Heart right ventricle (tissue), 16 donors: ENCODE data around the gene FOXRED1. TPM values are rescaled to one million over a fixed set of nuclear protein-coding genes. Genes with fewer than 3 reads are reported as not detected.

ENCODE experiments used
- ATAC-seq, 8 donors: fragments of 200-7000 bp; cut with Tn5 transposase; one replicate each; pipeline ENCODE4 v1.9.1; 2020; ENCODE audit warnings: mild to moderate bottlenecking in 8 of 8, moderate library complexity in 8 of 8, moderate number of reproducible peaks in 1 of 8
- DNase-seq, 2 donors: peaks; one replicate each; pipeline ENCODE4 v3.0.0-alpha.2; 2020
- H3K27ac ChIP-seq, 10 donors: fragments of 200-600 bp; sonication (generic) in 2 of 10; one replicate each; pipeline versions ENCODE4 v1.5.0 to v1.8.0; 2020 to 2022; ENCODE audit warnings: mild to moderate bottlenecking in 3 of 10
- H3K27me3 ChIP-seq, 7 donors: fragments of 200-600 bp; one replicate each; pipeline ENCODE4 v1.8.0; 2021 to 2022; ENCODE audit warnings: mild to moderate bottlenecking in 2 of 7
- H3K36me3 ChIP-seq, 9 donors: fragments of 200-600 bp; sonication (generic) in 1 of 9; one replicate each; pipeline versions ENCODE4 v1.5.0 to v1.8.0; 2020 to 2022; ENCODE audit warnings: mild to moderate bottlenecking in 2 of 9
- H3K4me1 ChIP-seq, 9 donors: fragments of 200-600 bp; sonication (generic) in 1 of 9; one replicate each; pipeline versions ENCODE4 v1.5.0 to v1.8.0; 2020 to 2022; ENCODE audit warnings: mild to moderate bottlenecking in 4 of 9
- H3K4me3 ChIP-seq, 10 donors: fragments of 200-600 bp; sonication (generic) in 2 of 10; one replicate each; pipeline versions ENCODE4 v1.5.0 to v1.8.0; 2020 to 2022; ENCODE audit warnings: mild to moderate bottlenecking in 7 of 10, moderate library complexity in 2 of 10
- H3K9me3 ChIP-seq, 11 donors: fragments of 200-600 bp in 10 of 11; sonication (generic) in 2 of 11; one replicate each; pipeline versions ENCODE4 v1.5.0 to v1.8.0; 2013 to 2022; ENCODE audit warnings: mild to moderate bottlenecking in 2 of 11, control low read depth in 1 of 11, moderate library complexity in 1 of 11
- WGBS, 2 donors: extraction: QIAGEN DNeasy Blood & Tissue Kit; methylation state at CpG; one replicate each; pipeline ENCODE4 v1.1.7; 2013; ENCODE audit warnings: inconsistent platforms in 1 of 2; 5-methylcytosine and 5-hydroxymethylcytosine counted together
- intact Hi-C, 10 donors: fragments of 100-400 bp; cut with DNase I; formaldehyde crosslinking; loops; one replicate each; pipeline versions ENCODE4 v1.11.1 to v1.14.2; 2022
- polyA plus RNA-seq, 2 donors: library from polyadenylated mRNA; stranded (reverse); fragments of 200-250 nt; gene quantifications; one replicate each; pipeline ENCODE4 v1.2.3, GENCODE V29; 2013
- total RNA-seq, 10 donors: library from RNA; stranded (reverse); fragmentation: NEBNext Ultra II Directional in 3 of 10; extraction: Animal tissue kit (Norgen Biotek cat#: 25700) in 3 of 10; gene quantifications; one replicate each; pipeline versions ENCODE4 v1.2.1 to v1.2.4, GENCODE V29; 2021 to 2023
- TF ChIP-seq, protein P1 (sequence below), 9 donors: fragments of 200-600 bp; sonication (generic) in 2 of 9; IDR thresholded peaks; one replicate each; pipeline versions ENCODE4 v1.5.0 to v1.8.0; 2021 to 2022; ENCODE audit warnings: antibody characterized with exemption in 9 of 9, mild to moderate bottlenecking in 5 of 9, moderate library complexity in 1 of 9
- donor health status: Arrhythmogenic right ventricular cardiomyopathy.
- donor health status: ischemic (EF 13 %, LVEDD 7.1; RV severe dilation, severe dysfunction).
- donor health status: healthy with polysubstance abuse.
- donor health status: DM: no; HTN: yes; CAD: no.
- donor health status: DM: no; HTN: no; CAD: no.
- donor health status: ischemic (EF 25% LVEDD 6.9; RV normal size, moderate dysfunction).
- donor health status: ischemic (EF 25% LVEDD 5.7; RV mildly dilated, moderate dysfunction).
- donor health status: healthy.
- donor health status: DM: yes; HTN: yes; CAD: no.
- donor health status: Ischemic cardiomyopathy.
- donor health status: ischemic (EF 35%, LVEDD 5.7; RV mildly dilated, moderate dysfunction).
- donor health status: nonischemic (EF 11% LVEDD 7.7; RV severe dilation, severe dysfunction).
- donor health status: DM: yes; HTN: yes; CAD: no.
- donor health status: PGD.
- donor health status: ischemic (EF 29% LVEDD 5.4; RV normal size, mild dysfunction).
- donor health status: nonischemic (EF 23%, LVEDD 6.1; RV moderate dilation, normal function).

The FOXRED1 gene
- total and polyA plus RNA-seq, 12 donors, result 19.0 to 46.3 (median 32.1) TPM

DNA sequence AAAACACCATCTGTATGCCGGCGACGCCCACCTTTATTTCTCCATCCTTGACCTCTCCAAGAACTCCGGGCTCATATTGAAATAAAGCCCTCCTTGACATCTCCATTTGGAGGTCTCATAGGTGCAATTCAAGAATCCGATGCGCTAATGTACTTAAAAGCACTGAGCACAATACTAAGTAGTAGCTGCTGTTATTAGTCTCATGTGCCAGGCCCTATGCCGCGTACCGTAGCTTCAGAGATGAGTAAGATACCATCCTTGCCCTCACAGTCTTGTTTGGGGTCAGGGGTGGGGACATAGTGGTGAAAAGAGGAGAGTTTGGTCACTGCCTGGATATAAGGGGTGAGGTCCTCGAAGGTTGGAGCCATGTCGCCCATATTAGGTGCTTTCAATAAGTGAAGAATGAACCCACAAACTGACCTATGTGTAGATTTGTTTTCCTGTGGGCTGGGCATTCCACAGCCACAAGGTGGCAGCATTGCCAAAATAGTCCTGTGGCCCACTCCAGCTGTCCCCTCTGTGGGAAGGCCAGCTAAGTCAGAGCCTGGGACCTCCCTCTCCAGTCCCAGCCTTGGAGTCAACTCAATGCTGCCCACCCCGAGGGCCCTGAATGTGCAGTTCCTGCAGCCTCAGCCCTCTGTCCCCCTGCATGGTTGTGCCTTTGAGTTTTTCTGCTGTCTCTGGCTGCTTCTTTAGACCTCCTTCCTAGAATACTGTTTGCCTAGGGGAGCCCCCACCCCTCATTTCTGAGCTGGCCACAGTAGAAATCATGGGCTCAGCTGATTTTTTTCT is 41.4 kb downstream of the FOXRED1 start:
- DNase-seq (peak; percentile 74 to 79), ATAC-seq (peak; percentile 91 to 95 (median 92))
- WGBS, 2 donors, result 60 to 70% methylated on average over 12 of the region's 12 CpGs
- no peak overlapping the region for H3K4me3 ChIP-seq
- no peaks in the 10 kb centered on the region for H3K9me3 ChIP-seq
- peak overlapping the region in 3 of 10 donors; percentile 3 to 71 (median 27) for H3K27ac ChIP-seq
- peaks cover 0 to 40% (median 7%) of the 10 kb centered on the region in 9 donors for H3K4me1 ChIP-seq
- TF ChIP-seq, protein P1, sequence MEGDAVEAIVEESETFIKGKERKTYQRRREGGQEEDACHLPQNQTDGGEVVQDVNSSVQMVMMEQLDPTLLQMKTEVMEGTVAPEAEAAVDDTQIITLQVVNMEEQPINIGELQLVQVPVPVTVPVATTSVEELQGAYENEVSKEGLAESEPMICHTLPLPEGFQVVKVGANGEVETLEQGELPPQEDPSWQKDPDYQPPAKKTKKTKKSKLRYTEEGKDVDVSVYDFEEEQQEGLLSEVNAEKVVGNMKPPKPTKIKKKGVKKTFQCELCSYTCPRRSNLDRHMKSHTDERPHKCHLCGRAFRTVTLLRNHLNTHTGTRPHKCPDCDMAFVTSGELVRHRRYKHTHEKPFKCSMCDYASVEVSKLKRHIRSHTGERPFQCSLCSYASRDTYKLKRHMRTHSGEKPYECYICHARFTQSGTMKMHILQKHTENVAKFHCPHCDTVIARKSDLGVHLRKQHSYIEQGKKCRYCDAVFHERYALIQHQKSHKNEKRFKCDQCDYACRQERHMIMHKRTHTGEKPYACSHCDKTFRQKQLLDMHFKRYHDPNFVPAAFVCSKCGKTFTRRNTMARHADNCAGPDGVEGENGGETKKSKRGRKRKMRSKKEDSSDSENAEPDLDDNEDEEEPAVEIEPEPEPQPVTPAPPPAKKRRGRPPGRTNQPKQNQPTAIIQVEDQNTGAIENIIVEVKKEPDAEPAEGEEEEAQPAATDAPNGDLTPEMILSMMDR (IDR thresholded peaks at IDR 0.05), result peak; percentile 83 to 97 (median 90)
- no peaks in the 10 kb centered on the region for H3K27me3 ChIP-seq
- intact Hi-C loops, result loop anchor here in 9 of 10 donors (1.0 to 10.0 kb wide), 15 partner anchors 44 to 678 kb away; partner anchors contain the start of gene ST3GAL4 (in 3 of the 9)
- H3K36me3 ChIP-seq, result peaks cover 0 to 54% (median 0%) of the 10 kb centered on the region in 9 donors

DNA sequence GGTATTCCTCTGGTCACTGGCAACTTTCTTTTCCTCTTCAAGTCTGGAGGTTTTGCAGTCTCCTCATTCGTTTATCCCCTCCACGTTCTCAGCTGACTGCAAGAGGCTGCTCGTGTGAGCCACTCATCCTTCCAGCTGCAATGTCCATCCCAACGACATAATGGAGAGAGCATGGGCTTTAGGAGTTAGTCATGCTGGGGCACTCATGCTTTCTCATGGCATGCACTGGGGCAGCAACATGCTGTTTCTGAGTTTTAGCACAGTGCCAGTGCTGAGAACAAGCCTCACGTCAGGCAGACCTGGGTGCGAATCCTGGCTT is 42.0 kb downstream of the FOXRED1 start:
- no peaks in the 10 kb centered on the region for H3K27me3 ChIP-seq
- H3K36me3 ChIP-seq, result peaks cover 0 to 54% (median 0%) of the 10 kb centered on the region in 9 donors
- 63 to 74% methylated on average over 6 of the region's 6 CpGs for WGBS, 2 donors
- H3K9me3 ChIP-seq, result no peaks in the 10 kb centered on the region
- DNase-seq (no peak), ATAC-seq (peak in 6 of 8 donors; percentile 6 to 44 (median 20))
- TF ChIP-seq, protein P1 (IDR thresholded peaks at IDR 0.05), result no peak
- intact Hi-C loops, result loop anchor here in 9 of 10 donors (1.0 to 10.0 kb wide), 15 partner anchors 44 to 678 kb away; partner anchors contain the start of gene ST3GAL4 (in 3 of the 9)
- H3K4me1 ChIP-seq, result peaks cover 0 to 39% (median 7%) of the 10 kb centered on the region in 9 donors
- no peak overlapping the region for H3K4me3 ChIP-seq
- H3K27ac ChIP-seq, result peak overlapping the region in 3 of 10 donors; percentile 3 to 71 (median 27)

DNA sequence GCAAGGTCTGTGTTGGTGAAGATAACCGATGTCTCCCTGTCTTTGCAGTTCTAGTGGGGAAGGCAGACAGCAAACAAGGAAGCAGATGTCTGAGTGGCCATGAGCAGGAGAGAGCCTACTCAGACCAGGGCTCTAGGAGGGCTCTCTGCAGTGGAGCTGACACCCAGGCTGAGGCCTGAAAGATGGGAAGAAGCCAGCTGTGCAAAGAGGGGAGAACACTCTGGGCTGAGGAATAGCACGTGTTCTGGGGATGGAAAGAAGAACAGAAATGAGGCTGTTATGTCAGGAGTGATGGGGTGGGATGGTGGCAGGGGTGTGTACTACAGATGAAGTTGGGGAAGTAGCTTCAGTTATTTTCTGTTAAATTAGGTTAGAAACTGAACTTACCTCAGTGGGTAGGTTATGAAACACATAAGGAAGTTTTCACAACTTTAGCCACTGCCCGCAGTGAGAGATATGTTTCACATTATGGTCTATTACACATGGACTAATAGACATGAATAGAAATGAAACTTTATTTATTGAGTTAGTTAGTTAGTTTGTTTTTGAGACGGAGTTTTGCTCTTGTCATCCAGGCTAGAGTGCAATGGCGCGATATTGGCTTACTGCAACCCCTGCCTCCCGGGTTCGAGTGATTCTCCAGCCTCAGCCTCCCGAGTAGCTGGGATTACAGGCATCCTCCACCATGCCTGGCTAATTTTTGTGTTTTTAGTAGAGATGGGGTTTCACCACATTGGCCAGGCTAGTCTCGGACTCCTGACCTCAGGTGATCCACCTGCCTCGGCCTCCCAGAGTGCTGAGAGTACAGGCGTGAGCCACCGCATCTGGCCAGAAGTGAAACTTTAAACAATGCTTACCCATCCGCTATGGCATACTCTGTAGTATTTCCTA is 42.7 kb downstream of the FOXRED1 start:
- Histone ChIP-seq H3K36me3 (peaks cover 0 to 54% (median 0%) of the 10 kb centered on the region in 9 donors), H3K27ac (peak overlapping the region in 1 of 10 donors; percentile 71), H3K9me3 (no peaks in the 10 kb centered on the region), H3K27me3 (no peaks in the 10 kb centered on the region), H3K4me1 (peaks cover 0 to 45% (median 9%) of the 10 kb centered on the region in 9 donors), H3K4me3 (no peak overlapping the region)
- DNase-seq (no peak), ATAC-seq (peak in 2 of 8 donors; percentile 20 to 33)
- TF ChIP-seq, protein P1 (IDR thresholded peaks at IDR 0.05), result no peak
- 91 to 94% methylated on average over 14 of the region's 14 CpGs for WGBS, 2 donors
- intact Hi-C loops, result loop anchor here in 9 of 10 donors (2.0 to 10.0 kb wide), 14 partner anchors 43 to 677 kb away; partner anchors contain the start of gene ST3GAL4 (in 3 of the 9)

DNA sequence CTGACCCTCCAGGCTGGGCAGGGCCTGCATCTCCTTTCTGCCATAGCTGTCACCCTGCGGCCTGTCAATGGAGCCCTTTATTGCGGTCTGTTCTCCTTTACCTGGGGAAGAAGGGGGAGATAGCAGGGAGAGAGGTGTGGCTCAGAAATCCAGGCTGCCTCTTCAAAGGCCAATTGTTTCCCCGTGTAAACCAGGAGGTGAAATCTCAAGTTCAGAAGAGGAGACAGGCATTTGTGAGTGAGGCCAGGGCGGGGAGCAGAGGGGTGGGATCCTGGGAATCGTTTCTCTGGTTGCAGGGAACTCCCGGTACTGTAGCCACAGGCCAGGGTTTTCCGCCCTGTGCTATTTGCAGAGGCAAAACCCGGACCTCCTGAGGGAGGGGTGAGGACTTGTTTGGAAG is 44.0 kb downstream of the FOXRED1 start:
- TF ChIP-seq, protein P1 (IDR thresholded peaks at IDR 0.05), result no peak
- H3K4me1 ChIP-seq, result peaks cover 5 to 55% (median 20%) of the 10 kb centered on the region in 9 donors
- no peaks in the 10 kb centered on the region for H3K27me3 ChIP-seq
- ATAC-seq (no peak), DNase-seq (no peak)
- intact Hi-C loops, result loop anchor here in 7 of 10 donors (2.0 to 10.0 kb wide), 10 partner anchors 44 to 674 kb away; partner anchors contain the start of gene ST3GAL4 (in 2 of the 7)
- peaks cover 0 to 49% (median 0%) of the 10 kb centered on the region in 9 donors for H3K36me3 ChIP-seq
- no peak overlapping the region for H3K4me3 ChIP-seq
- H3K9me3 ChIP-seq, result no peaks in the 10 kb centered on the region
- H3K27ac ChIP-seq, result peak overlapping the region in 1 of 10 donors; percentile 71
- 76% methylated on average over 8 of the region's 8 CpGs for WGBS, 2 donors
